Measurements from ENCODE around the gene PAX1.
A peak's percentile ranks its signal among the peaks of the same experiment; 100 is the strongest.

The PAX1 gene

DNA sequence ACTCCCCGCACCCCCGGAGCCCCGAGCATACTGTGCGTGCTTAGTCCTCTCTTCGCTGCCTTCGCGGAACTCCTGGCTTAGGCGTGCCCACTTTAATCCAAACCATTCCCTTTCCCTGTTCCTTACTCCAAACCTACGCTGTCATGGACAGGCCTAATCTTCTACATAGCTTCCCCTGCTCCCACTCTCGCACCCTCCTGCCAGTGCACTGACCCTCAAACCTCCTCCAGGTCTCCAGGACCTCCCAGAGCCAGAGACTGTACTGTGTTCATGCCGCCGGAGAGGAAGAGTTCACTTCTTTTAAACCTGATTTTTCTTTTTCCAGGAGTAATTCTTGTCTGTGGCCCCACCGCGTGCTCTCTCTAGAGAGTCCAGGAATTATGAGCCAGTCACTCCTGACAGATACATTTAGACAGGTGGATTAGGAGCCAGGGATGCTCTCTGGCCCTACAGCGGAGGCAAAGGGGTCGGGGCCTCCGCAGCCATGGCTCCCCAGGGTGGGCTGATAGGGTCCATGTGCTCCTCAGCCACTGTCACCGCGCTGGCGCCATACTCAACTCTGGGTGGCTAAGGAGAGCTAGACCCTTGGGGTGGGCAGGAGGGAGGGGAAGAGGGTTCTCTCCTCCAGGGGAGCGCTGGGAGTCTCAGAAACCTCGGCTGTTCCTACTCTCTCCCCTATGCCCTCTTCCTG, 1.6 kb upstream of the PAX1 start:
- DNase-seq, result no peak

GRCh38 chr20:21704408-21705385, 767 bp upstream of the PAX1 start:
- no peak for DNase-seq

GRCh38 chr20:21706261-21707195, 1.1 kb downstream of the PAX1 start:
- peak; percentile 36 for DNase-seq

DNA sequence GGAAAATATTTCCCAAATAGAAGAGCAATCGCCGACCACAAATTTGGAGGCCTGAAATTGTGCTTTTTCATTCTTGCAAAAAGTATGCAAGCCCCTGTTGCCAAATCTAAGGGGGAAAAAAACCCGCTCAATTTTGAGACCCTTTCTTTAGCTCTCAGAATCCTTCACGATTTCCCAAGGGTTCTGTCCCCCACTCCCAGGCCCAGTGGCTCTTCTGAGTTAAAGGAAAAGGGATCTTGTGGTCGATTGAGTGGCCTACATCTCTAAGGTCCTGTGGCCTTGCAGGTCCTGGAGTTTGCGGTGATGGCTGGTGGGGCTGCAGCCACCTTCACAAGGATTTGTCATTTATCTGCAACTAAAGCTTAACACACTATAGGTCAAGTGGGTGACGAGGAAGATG, 1.8 kb downstream of the PAX1 start:
- DNase-seq, result no peak

GRCh38 chr20:21707999-21708737, 2.7 kb downstream of the PAX1 start:
- DNase-seq, result peak; percentile 29

DNA sequence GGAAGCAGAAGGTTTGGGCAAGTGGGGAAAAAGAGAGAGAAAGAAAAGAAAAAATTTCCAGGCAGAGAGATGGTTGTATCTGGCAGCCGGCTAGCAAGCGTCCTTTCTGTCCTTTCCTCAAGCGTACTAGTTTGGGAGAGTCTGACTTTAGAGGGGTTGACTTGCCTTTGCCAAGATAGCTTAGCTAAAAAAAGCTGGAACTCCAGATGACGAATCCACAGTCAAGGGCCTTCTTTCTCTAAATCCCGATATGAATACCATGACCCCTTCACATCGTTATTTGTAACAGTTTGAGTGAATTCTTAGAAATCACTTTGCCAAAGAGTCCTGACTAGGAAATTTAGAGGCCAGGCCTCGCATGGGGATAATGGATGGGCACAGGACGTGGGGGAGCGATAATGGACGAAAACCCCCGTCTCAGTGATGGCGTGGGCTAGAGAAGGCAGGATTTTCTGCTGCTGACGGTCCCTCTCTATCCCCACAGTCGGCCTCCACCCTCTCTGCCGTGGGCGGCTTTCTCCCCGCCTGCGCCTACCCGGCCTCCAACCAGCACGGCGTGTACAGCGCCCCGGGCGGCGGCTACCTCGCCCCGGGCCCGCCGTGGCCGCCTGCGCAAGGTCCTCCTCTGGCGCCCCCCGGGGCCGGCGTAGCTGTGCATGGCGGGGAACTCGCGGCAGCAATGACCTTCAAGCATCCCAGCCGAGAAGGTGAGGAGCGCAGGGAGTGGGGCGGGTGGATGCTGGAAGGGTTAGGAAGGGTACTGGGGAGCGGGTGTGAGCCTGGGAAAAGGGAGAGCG, 3.5 kb downstream of the PAX1 start:
- DNase-seq, result no peak

GRCh38 chr20:21709535-21709904, 4.1 kb downstream of the PAX1 start:
- no peak for DNase-seq

DNA sequence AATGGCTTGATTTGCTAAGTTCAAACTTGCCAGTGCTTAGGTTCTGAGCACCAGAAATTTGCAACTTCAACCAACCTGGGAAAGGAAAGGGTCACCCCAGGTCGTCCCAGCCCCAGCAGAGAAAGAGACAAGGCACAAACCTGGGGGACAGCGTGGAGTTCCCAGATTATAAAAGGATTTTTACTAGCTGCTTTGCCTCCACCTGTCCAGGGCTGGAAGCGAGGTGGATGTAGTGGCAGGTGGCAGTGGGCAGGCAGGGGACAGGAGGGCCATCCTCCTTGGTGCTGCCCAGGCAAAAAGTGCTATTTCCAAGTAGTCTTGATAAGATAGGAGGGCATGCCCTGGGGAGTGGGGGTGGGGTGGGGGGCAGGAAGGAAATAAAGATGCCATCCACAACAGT, 4.9 kb downstream of the PAX1 start:
- DNase-seq, result no peak

- no peak for DNase-seq
Measured at GRCh38 chr20:21710863-21711431, 5.5 kb downstream of the PAX1 start.

DNA sequence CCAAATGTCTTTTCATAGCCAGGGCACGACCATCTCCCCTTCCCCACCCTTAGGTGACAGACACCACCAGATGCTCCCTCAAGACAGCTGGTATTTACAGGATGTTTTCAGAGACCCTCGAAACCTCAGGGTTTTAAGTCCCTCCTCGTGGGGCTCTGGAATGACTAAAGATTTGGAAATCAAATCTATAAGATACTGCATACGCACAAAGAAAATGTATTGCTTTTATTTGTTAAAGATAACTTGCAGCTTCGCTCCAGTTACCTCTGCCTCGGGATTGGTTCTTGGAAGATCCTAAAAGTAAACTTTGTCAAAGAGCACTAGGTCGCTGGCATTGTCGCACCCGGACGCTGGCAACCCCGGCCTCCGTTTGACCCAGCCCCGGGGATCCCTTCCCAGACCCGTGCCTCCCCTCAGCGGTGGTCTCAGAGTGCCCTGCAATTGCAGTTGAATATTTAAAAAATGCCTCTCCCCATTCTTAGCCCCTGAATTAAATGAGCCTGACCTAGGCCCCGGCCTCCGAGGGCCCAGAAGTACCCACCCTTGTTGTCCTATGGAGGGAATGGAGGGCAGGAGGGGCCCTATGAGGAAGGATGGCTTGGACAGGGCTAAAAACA, 7.1 kb downstream of the PAX1 start:
- DNase-seq, result no peak

DNA sequence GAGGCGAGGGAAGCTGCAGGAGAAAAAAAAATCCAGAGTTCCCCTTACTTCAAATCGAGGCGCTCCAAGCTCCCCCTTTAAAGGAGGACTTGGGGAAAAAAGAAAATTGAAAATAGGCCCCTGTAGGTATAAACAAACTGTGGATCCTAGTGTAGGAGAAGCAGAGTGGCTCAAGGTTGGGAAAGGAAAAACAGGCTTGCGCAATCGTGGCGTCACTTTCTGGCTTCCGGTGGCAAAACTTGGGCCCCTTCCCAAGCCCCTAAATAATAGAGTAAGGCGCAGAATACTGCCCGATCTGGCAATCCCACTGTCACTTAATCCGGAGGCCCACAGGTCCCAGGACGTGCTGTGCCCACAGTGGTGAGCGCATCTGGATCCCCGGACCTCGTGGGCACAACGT, 8.0 kb downstream of the PAX1 start:
- no peak for DNase-seq

DNA sequence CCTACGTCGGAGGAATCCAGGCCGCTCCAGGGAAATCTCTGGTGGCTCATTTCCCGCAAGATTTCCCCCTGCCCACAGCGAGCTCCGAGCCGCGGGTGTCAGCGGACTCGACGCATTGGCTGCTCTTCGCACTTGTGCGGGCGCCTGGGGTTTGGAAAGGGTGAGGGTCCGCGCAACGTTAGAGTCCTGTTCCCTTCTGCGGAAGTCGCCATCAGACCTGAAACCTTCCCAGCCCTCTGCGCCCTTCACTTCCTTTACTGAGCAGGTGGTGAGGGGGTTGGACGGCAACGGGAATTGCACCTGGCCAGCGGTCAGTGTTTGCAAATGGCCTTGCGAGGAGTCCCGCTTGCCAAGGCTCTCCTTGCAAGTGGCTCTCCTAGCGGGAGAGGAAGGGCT, 8.4 kb downstream of the PAX1 start:
- no peak for DNase-seq

GRCh38 chr20:21714297-21715192, 9.1 kb downstream of the PAX1 start:
- no peak for DNase-seq

DNA sequence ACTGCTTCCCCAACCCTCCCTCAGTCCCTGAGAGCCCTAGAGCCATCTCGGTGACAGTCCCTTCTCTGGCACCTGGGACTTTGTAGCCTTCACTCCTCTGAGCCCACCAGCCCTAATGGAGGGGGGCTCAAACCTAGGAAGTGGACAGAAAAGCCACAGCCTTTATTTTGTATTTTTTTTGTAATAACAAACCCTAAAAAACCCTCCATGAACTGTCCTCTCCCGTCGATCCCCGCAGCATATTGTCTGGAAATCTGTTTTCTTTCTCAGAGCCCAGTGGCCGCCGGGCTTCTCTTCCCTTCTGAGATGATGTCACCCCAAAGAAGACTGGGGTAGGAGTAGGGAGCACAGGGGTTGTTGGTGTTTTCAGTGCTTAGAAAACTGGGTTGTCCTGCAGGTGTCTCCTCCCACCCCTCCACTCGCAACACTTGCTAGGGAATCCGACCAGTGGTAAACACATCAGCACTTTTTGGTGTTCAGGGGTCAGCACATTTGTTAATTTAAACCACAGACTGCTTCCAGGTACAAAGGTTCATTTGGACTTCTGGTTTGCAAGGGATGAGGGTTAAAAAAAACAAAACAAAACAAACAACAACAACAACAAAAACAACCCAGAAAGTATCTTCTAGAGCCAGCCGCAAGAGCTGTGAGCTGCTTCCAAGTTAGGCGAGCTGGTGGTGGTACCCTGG, 9.9 kb downstream of the PAX1 start:
- no peak for DNase-seq

DNA sequence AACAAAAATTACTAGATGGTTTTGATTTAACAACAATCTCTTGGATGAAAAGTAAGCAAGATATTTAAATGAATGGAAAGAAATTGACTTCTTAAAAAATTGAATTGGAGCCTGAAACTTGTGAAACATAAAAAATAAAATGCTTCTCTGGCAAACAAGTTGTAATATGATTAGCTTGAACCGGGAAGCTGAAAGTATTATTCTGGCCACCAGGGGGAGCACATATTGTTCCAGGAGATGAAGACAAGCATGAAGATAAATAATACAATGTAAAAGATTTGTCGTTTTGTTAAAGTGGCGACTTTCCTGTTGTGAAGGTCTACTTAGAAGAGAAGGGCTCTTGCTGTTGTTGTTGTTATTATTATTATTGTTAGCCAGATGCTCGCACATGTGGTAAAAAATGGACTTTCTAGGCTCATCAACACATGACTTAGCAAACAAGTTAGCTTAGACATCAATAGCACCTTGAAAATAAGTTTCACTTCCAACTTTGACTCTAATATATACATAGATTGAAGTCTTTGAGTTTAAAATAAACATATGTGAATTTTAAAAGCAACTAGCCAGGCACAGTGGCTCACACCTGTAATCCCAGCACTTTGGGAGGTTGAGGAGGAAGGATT, 14.2 kb downstream of the PAX1 start:
- DNase-seq, result peak; percentile 66

DNA sequence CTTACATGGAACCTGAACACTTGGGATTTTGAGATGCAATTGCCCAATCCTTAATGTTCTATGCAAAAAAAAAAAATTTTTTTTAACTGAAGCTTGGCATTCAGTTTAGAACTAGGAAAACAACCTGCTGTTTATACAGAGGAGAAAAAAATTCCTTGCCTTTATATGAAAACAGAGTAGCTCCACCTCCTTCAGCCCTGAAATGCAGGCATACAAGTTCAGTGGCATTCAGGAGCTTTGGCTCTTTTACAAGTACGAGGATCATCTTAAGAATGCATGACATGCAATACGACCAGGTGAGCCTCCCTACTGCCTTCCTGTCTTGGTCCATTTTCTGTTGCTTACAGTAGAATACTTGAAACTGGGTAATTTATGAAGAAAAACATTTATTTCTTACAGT, 20.4 kb downstream of the PAX1 start:
- DNase-seq, result no peak

DNA sequence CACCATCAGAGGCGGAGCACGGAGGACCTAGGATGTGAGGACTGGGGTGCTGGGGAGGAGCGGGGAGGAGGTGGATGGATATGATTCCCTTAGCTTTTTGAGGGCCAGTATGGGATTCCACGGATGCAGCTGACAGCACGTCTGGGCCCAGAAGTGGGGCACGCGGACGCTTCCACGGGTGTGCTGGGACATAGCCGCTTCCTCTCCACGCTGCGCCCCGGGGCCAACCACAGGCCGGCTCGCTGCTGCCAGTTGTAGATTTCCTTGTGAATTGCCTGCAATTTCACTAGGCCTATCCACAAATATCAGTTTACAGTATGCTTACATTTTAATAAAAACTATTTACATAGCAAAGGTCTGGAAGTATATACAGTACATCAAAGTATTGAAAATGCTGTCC, 23.9 kb downstream of the PAX1 start:
- no peak for DNase-seq

DNA sequence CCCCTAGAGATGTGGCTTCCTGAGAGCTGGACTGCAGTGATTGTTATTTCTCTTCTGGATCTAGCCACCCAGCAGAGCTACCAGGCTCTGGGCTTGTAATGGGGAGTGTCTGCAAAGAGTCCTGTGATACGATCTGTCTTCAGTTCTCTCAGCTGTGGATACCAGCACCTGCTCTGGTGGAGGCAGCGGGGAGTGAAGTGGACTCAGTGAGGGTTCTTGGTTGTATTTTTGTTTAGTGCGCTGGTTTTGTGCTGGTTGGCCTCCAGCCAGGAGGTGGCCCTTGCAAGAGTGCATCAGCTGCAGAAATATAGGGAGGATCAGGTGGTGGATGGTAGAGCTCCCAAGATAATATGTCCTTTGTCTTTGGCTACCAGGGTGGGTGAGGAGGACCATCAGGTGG, 33.7 kb downstream of the PAX1 start:
- no peak for DNase-seq

All from fibroblast of skin of scalp (primary cell).